H9 (cell line): Measurements from ENCODE around the gene EPOP. TPM values are rescaled to one million over a fixed set of nuclear protein-coding genes. Genes with fewer than 3 reads are reported as not detected.

Source experiments
- DNase-seq: peaks from one replicate; pipeline ENCODE4 v3.0.0-alpha.2; 2017
- H2AFZ ChIP-seq: one replicate; pipeline ENCODE4 v1.6.1; 2013; ENCODE audit warnings: mild to moderate bottlenecking, low read length, control low read depth, moderate library complexity
- H2AK5ac ChIP-seq: 2 replicates; pipeline ENCODE4 v1.6.1; 2013; ENCODE audit warnings: low read length, control low read depth, mixed read lengths; ENCODE audit not compliant: insufficient read length
- H2BK120ac ChIP-seq: one replicate; pipeline ENCODE4 v1.6.1; 2013; ENCODE audit warnings: low read depth, mild to moderate bottlenecking, low read length, control low read depth, inconsistent platforms; ENCODE audit not compliant: poor library complexity, severe bottlenecking
- H2BK12ac ChIP-seq: 2 replicates; pipeline ENCODE4 v1.6.1; 2013; ENCODE audit warnings: low read length, control low read depth, mixed read lengths, low read depth; ENCODE audit not compliant: insufficient read length
- H2BK15ac ChIP-seq: 2 replicates; pipeline ENCODE4 v1.6.1; 2013; ENCODE audit warnings: low read depth, low read length, control low read depth
- H2BK20ac ChIP-seq: one replicate; pipeline ENCODE4 v1.6.1; 2013; ENCODE audit warnings: low read depth, mild to moderate bottlenecking, low read length, control low read depth, inconsistent platforms; ENCODE audit not compliant: poor library complexity, severe bottlenecking
- H2BK5ac ChIP-seq: 2 replicates; pipeline ENCODE4 v1.6.1; 2013; ENCODE audit warnings: low read length, control low read depth, mixed read lengths; ENCODE audit not compliant: insufficient read length
- H3K14ac ChIP-seq: 2 replicates; pipeline ENCODE4 v1.6.1; 2013; ENCODE audit warnings: low read length, control low read depth; ENCODE audit not compliant: insufficient read depth
- H3K18ac ChIP-seq: 2 replicates; pipeline ENCODE4 v1.6.1; 2013; ENCODE audit warnings: low read depth, mild to moderate bottlenecking, mixed read lengths, low read length, control low read depth; ENCODE audit not compliant: insufficient read length
- H3K23ac ChIP-seq: 2 replicates; pipeline ENCODE4 v1.6.1; 2013; ENCODE audit warnings: low read length, control low read depth, mixed read lengths, low read depth; ENCODE audit not compliant: insufficient read length
- H3K23me2 ChIP-seq: 2 replicates; pipeline ENCODE4 v1.6.1; 2013; ENCODE audit warnings: low read depth, mild to moderate bottlenecking, mixed read lengths, low read length, control low read depth; ENCODE audit not compliant: insufficient read length, poor library complexity, severe bottlenecking
- H3K27ac ChIP-seq: 2 replicates; pipeline ENCODE4 v1.5.1; 2013; ENCODE audit warnings: low read length, control low read depth, mixed read lengths, low read depth; ENCODE audit not compliant: insufficient read length
- H3K27me3 ChIP-seq: 2 replicates; pipeline ENCODE4 v1.6.1; 2013; ENCODE audit warnings: low read length, control low read depth, inconsistent platforms; ENCODE audit not compliant: insufficient read depth
- H3K4ac ChIP-seq: 2 replicates; pipeline ENCODE4 v1.6.1; 2013; ENCODE audit warnings: low read depth, mild to moderate bottlenecking, control low read depth, inconsistent platforms, low read length, moderate library complexity
- H3K4me1 ChIP-seq: 2 replicates; pipeline ENCODE4 v1.6.1; 2013; ENCODE audit warnings: low read length, control low read depth, inconsistent platforms; ENCODE audit not compliant: insufficient read depth
- H3K4me2 ChIP-seq: 2 replicates; pipeline ENCODE4 v1.6.1; 2013; ENCODE audit warnings: low read length, control low read depth, mixed read lengths; ENCODE audit not compliant: insufficient read length, insufficient read depth
- H3K56ac ChIP-seq: 2 replicates; pipeline ENCODE4 v1.6.1; 2013; ENCODE audit warnings: low read depth, mild to moderate bottlenecking, mixed read lengths, low read length, control low read depth; ENCODE audit not compliant: insufficient read length
- H3K79me1 ChIP-seq: 2 replicates; pipeline ENCODE4 v1.6.1; 2013; ENCODE audit warnings: low read depth, mild to moderate bottlenecking, moderate library complexity, low read length, control low read depth, inconsistent platforms; ENCODE audit not compliant: insufficient read depth, poor library complexity, severe bottlenecking
- H3K79me2 ChIP-seq: 2 replicates; pipeline ENCODE4 v1.6.1; 2013; ENCODE audit warnings: low read length, control low read depth, inconsistent platforms; ENCODE audit not compliant: insufficient read depth
- H3K9ac ChIP-seq: 2 replicates; pipeline ENCODE4 v1.6.1; 2013; ENCODE audit warnings: low read length, control low read depth, mixed read lengths; ENCODE audit not compliant: insufficient read length; ENCODE audit errors: extremely low read depth
- H3K9me3 ChIP-seq: one replicate; pipeline ENCODE4 v1.6.1; 2013; ENCODE audit warnings: low read depth, low read length, inconsistent platforms; ENCODE audit not compliant: control insufficient read depth
- H3T11ph ChIP-seq: one replicate; pipeline ENCODE4 v1.6.1; 2013; ENCODE audit warnings: mild to moderate bottlenecking, low read length, control low read depth, inconsistent platforms
- H4K20me1 ChIP-seq: one replicate; pipeline ENCODE4 v1.6.1; 2013; ENCODE audit not compliant: control insufficient read depth, insufficient read length, insufficient read depth
- H4K5ac ChIP-seq: 2 replicates; pipeline ENCODE4 v1.6.1; 2013; ENCODE audit warnings: low read depth, mild to moderate bottlenecking, mixed read lengths, low read length, control low read depth; ENCODE audit not compliant: insufficient read length
- H4K8ac ChIP-seq: replicated peaks from 2 replicates; pipeline ENCODE4 v1.6.1; 2013; ENCODE audit warnings: low read length, control low read depth, mixed read lengths, low read depth; ENCODE audit not compliant: insufficient read length
- H4K91ac ChIP-seq: 2 replicates; pipeline ENCODE4 v1.6.1; 2013; ENCODE audit warnings: low read depth, mild to moderate bottlenecking, moderate library complexity, mixed read lengths, low read length, control low read depth; ENCODE audit not compliant: insufficient read length
- H3K27ac Mint-ChIP-seq, 3 experiments: 2 replicates in 2 of 3; 3 replicates in 1 of 3; pipeline ENCODE4 v1.8.0; 2020 to 2021; ENCODE audit warnings: mixed read lengths in 3 of 3, mild to moderate bottlenecking in 1 of 3, moderate library complexity in 1 of 3
- H3K27me3 Mint-ChIP-seq: 2 replicates; pipeline ENCODE4 v1.8.0; 2021; ENCODE audit warnings: low read depth, mild to moderate bottlenecking, moderate library complexity, mixed read lengths
- H3K36me3 Mint-ChIP-seq, 3 experiments: 2 replicates in 2 of 3; 3 replicates in 1 of 3; pipeline ENCODE4 v1.8.0; 2020 to 2021; ENCODE audit warnings: low read depth in 3 of 3, mixed read lengths in 3 of 3; ENCODE audit not compliant: insufficient read depth in 1 of 3
- H3K4me1 Mint-ChIP-seq, 2 experiments: 2 replicates each; pipeline ENCODE4 v1.8.0; 2020; ENCODE audit warnings: mixed read lengths in 2 of 2
- H3K4me3 Mint-ChIP-seq, 2 experiments: 2 replicates in 1 of 2; 3 replicates in 1 of 2; pipeline ENCODE4 v1.8.0; 2020 to 2021; ENCODE audit warnings: mild to moderate bottlenecking in 2 of 2, mixed read lengths in 2 of 2, moderate library complexity in 1 of 2
- H3K9me3 Mint-ChIP-seq, 2 experiments: 2 replicates in 1 of 2; 3 replicates in 1 of 2; pipeline ENCODE4 v1.8.0; 2020; ENCODE audit warnings: mild to moderate bottlenecking in 2 of 2, mixed read lengths in 2 of 2, moderate library complexity in 1 of 2
- CTCF ChIP-seq: fragments of 200-600 bp; sonication (generic); conservative IDR thresholded peaks from 3 replicates; pipeline ENCODE4 v1.8.0; 2021; ENCODE audit warnings: antibody characterized with exemption, mild to moderate bottlenecking
- WGBS: extraction: QIAGEN DNeasy Blood & Tissue Kit; methylation state at CpG from one replicate; pipeline ENCODE4 v1.1.7; 2013; ENCODE audit warnings: missing lambda C conversion rate, low lambda C conversion rate, mixed read lengths; ENCODE audit not compliant: insufficient read length; ENCODE audit errors: extremely low coverage; 5-methylcytosine and 5-hydroxymethylcytosine counted together
- total RNA-seq: library from RNA; stranded (reverse); gene quantifications from 2 replicates; pipeline ENCODE4 v1.2.1, GENCODE V29; 2021

EPOP gene
- total RNA-seq, 1 experiment from 2014 or later: 5.9 TPM

GRCh38 chr17:38658741-38659345, 15.9 kb downstream of the EPOP start:
- Histone ChIP-seq H2BK15ac (no peak overlapping the region), H3T11ph (no peak overlapping the region), H2BK12ac (no peak overlapping the region), H3K9me3 (no peaks in the 10 kb centered on the region), H3K4me1 (no peaks in the 10 kb centered on the region; the same call in 1 of the 2 replicates), H3K23me2 (no peaks in the 10 kb centered on the region), H2AFZ (no peak overlapping the region), H2BK5ac (no peak overlapping the region), H3K9ac (no peak overlapping the region), H2AK5ac (no peak overlapping the region), H3K4ac (no peak overlapping the region), H3K56ac (no peak overlapping the region), H2BK20ac (no peak overlapping the region), H3K79me1 (no peaks in the 10 kb centered on the region), H3K27ac (no peak overlapping the region), H4K91ac (no peak overlapping the region), H3K79me2 (no peaks in the 10 kb centered on the region), H4K5ac (no peak overlapping the region), H3K27me3 (no peaks in the 10 kb centered on the region), H3K23ac (no peak overlapping the region), H3K18ac (no peak overlapping the region), H2BK120ac (no peak overlapping the region), H4K8ac (no peak overlapping the region), H3K14ac (no peak overlapping the region), H3K4me2 (no peak overlapping the region), H4K20me1 (no peaks in the 10 kb centered on the region)
- no peak for DNase-seq
- Mint-ChIP-seq H3K36me3 (no peaks in the 10 kb centered on the region; a peak in 1 of 7 replicates), H3K4me1 (peaks cover 30 to 49% of the 10 kb centered on the region in 2 experiments), H3K27ac (no peak overlapping the region), H3K4me3 (peak overlapping the region in 1 of 2 experiments; percentile 48; a peak in 1 of 5 replicates), H3K9me3 (no peaks in the 10 kb centered on the region; a peak in 1 of 5 replicates), H3K27me3 (peaks cover 29% of the 10 kb centered on the region)
- WGBS: no CpG with 5 or more reads among the region's 13 CpGs
- no peak for TF ChIP-seq CTCF
